NCI-H748 (cell line): ENCODE data around the gene C14orf93.

Experiments
- DNase-seq: peaks from one replicate; lab custom pipeline; 2025; ENCODE audit not compliant: unreplicated experiment; lab: John Stamatoyannopoulos, UW

The C14orf93 gene

DNA sequence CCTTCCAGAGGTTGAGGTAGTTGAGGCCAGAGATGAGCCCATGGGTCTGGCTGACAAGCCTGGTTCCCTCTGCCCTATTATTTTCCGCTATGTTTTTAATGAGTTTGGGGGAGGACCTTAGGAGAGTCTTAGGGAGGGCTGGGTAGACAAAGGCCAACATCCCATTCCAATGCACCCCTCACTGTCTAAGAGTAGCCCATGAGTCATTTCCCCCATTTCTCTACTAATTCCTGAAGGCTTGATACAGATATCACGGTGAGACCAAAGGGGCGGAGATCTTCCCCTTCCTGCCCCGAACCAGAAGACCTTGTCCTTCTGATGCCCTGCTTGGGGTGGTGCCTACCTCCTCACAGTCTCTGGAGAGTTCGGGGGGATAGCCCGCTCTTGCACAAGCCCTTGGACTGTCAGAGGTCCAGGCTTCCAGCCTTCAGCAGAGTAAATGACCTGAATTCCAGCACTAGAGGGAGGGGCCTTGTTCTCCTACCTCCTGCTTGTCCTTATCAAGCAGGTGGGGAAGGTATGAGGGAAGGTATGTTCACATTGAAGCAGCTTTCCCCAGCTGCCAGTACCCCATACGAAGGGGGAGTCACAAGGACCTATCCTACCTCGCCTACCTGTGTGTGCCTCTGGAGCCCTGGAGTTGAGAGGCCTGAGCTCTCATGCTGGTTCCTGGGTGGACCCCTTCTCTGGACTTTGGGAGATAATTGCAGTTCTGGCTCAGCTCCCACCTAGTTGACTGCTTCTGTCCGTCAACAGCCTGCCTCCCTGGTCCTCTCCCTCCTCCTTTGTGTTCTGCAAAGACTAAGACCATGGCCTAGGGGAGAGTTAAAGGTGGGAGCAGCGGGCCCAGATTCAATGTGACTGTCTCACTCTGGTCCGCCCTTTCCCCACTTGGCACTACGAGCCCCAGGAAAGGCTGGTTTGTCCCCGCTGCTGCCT, 35.7 kb upstream of the C14orf93 start:
- no peak for DNase-seq

DNA sequence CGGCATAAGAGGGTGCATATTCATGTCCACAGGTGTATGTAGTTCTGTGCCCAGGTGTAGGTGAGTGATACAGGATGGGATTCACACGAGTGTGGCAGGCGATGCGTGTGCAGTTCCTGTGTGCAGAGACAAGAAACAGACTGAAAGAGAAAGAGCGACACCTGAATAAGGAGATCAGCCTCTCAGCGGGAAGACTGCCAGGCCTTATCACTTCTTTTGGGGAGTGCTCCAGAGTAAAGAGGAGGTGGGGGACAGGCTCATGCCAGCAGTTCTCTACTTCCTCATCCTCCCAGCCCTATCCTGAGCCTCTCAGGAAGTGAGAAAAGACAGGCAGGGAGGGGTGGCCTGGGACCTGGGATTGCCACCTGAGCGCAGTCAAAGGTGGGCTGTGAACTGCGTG, 34.9 kb upstream of the C14orf93 start:
- no peak for DNase-seq

DNA sequence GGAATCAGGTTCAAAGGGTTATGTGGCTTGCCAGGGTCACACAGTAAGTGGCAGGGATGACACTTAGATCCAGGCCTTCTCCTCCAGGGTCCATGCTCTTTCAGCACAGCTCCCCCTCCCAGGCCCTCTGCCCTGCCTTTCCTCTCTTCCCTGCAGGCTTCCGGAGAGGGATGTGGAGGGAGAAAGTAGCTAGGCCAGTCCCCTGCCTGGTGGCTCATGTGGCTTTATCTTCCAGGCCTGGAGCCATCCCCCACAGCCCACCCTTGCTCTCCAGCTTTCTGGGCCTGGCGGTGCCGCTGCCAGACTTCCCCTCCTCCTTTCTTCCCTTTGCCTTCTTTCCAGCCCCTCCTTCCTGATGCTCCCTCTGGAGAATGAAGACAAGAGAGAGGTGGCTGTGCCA, 33.8 kb upstream of the C14orf93 start:
- no peak for DNase-seq

DNA sequence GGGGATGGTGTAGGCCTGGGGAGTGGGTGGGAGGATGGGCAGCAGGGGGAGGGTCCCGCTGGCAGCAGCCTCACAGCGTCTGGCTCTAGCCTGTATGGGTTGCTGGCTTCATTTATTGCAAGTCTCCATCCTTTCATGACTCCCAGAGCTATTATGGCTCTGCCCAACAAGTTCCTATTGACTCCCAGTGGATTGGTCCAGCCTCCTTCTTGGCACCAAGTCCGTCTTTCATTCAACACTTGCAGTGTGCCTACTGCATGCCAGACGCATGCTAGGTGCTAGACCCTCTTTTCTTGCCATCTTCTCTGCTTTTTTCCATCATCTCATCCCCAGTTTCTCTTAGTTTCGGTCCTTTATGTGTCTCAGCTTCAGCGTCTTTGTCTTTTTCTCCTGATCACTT, 33.2 kb upstream of the C14orf93 start:
- no peak for DNase-seq

DNA sequence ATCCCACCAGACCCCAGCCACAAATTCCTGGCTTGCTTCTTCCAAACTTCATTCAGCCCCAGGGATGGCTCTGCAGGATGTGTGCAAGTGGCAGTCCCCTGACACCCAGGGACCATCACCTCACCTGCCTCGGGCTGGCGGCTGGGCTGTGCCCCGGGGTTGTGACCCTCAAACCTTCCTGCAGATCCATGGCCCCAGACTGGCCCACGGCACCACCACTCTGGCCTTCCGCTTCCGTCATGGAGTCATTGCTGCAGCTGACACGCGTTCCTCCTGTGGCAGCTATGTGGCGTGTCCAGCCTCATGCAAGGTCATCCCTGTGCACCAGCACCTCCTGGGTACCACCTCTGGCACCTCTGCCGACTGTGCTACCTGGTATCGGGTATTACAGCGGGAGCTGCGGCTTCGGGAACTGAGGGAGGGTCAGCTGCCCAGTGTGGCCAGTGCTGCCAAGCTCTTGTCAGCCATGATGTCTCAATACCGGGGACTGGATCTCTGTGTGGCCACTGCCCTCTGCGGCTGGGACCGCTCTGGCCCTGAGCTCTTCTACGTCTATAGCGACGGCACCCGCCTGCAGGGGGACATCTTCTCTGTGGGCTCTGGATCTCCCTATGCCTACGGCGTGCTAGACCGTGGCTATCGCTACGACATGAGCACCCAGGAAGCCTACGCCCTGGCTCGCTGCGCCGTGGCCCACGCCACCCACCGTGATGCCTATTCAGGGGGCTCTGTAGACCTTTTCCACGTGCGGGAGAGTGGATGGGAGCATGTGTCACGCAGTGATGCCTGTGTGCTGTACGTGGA, 32.4 kb upstream of the C14orf93 start, which contains the start of gene PSMB11:
PSMB11 (plus strand) TSS at position 51 of the 804 bp plus-strand sequence; CDS start at position 65, 14 bp downstream.
- DNase-seq: no peak

DNA sequence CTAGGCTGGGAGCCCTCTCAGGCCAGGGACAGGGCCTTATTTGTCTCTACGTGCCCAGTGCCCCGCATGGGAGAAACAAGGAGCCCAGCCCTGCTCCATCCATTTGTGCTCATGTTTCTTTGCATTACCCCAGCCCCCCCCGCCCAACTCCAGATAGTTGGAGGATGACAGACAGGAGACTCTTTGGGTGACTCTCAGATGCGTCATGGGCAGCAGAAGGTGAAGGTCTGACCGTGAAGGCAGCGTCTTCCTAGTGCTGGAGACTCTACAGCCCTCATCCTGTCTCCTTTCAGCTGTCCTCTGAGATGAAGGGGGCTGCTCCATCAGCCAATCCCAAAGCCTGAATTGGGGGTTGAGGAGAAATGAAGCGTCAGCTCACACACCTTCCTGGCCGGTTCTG, 31.8 kb upstream of the C14orf93 start:
- no peak for DNase-seq

DNA sequence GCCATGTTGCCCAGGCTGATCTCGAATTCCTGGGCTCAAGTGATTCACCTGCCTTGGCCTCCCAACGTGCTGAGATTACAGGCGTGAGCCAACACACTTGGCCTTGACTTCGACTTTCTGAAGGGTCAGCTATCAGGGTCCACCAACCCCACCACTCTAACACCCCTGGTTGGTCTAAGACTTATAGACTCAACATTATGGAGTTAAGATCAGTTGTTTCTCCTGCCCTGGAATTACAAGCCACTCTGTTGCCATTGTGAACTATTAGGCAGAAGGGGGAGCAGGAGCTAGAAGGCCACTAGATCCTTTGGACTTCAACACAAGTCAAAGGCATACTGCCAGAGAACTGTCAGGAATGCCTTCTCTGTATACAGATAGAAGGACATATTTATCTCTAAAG, 30.2 kb upstream of the C14orf93 start:
- DNase-seq: no peak

DNA sequence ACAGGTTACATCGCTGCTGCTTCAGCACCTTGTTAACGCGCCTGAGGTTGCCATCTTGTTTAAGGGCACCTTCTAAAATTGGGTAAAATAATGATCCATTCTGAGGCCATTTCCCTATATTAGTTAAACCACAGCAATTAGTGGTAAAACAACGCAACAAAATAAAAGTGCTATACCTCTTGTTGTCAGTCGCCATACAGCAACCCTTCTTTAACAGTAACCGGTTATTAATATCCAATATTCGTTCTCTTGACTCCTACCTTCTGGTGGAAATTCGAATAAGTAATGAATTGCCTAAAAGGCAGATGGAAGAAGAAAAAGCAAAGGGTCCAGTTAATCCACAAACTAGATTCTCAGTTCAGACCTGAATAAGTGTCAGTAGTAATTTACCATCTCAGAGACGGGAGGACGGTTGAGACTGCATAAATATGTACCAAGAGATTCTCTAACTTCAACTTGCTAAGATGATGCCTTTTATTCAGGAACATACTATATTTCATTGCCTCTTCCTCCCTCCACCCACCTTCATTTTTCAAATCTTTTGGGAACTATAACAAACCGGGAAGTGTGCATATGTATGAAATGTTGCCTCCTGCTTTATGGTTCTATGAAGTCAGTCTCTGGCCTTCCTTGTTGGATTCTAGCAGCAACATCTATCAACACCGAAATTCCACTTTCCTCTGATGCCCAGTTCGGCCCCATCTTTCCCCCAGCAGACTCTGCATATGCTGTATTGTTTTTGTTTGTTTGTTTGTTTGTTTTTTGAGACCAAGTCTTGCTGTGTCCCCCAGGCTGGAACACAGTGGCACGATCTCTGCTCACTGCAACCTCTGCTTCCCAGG, 25.6 kb upstream of the C14orf93 start:
- no peak for DNase-seq

DNA sequence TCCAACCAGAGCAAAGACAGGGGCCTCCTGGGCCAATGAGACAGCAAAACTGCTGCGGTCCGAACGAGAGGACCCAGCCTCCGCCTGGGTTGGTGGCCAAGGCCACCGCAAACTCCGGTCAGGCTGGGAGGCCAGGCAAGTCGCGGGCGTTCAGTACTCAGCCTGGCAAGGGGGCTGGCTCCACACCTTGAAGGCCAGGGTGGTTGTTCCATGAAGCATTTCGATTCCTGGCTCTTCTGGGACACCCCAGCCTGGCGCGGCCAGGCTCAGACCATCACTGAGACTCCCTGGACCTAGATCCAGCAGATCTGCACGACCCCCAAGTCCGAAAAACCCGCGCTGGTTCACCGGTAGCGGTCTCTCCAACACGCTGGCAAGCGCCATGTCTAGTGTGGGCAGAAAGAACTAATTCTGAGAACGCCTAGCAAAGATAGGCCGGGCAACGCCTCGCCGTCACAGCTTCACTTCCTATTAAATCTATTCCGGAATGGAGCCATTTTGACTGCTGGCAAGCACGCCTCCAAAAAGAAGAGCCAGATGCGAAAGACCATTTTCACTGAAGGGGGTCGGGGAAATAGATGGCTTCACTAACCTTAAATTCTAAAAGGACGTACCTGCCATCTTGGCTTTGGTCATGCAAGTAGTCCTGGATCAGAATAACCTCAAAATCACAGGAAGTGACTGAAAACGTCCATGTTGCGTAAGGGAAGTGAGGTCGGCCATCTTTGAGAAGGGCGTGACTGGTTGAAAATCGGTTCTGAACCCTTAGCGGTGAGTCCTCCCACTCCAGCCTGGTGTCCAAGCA, 24.8 kb upstream of the C14orf93 start, which contains the start of gene PSMB5:
PSMB5 (minus strand) TSS at position 403 of the 805 bp plus-strand sequence; CDS start at position 384, 19 bp downstream.
- no peak for DNase-seq

DNA sequence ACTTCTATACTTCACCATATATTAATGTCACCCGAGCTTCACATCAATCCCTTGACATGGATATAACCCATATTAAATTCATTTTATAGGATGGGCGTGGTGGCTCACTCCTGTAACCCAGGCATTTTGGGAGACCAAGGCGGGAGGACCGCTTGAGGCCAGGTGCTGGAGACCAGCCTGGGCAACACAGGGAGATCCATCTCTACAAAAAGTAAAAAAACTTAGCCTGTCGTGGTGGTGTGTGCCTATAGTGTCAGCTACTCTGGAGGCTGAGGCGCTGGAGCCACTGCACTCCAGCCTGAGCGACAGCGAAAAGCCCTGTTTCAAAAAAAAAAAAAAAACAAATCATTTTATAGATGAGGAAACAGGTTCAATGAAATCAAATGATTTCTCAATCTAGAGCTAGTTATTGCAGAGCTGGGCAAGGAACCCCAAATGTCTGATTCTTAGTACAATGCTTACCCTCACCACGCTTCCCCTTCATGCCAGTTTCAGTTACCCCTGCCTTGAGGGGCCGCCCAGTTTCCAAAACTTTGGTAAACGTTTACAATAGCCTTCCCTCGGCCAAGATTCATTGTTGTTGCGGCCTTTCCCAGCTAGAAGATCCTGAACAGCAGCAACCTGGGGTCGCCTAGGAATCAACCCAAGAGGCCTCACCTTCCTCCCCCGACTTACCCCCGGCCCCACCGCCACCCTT, 24.0 kb upstream of the C14orf93 start:
- DNase-seq: no peak

DNA sequence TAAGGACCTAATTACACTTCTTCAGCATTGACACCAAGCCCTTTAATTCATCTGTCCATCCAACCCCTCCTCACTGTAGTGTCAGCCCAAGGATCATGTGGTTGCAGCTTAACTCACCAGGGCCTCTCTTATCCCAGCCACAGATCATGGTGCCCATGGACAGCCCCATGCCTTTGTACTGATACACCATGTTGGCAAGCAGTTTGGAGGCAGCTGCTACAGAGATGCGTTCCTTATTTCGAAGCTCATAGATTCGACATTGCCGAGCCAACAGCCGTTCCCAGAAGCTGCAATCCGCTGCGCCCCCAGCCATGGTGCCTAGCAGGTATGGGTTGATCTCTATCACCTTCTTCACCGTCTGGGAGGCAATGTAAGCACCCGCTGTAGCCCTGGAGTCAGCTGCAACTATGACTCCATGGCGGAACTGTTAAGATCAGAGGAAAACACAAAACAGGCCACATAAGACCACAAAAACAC, 23.3 kb upstream of the C14orf93 start:
- no peak for DNase-seq

DNA sequence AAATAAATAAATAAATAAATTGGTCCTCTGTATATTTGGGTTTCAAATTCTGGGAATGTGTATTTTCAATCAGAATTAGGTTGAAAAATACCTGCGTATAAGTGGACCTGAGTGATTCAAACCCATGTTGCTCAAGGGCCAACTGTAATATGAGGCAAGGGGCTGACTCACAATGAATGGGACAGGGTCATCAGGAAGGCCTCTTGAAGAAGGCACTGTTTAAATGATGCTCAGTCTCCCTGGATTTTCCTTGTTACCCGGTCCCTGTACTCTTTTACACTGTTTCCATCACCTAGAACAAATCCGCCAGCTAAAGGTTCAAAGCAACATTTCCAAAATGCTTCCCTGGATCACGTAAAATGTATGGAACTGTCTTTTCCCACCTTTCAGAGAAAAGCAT, 21.0 kb upstream of the C14orf93 start:
- no peak for DNase-seq

DNA sequence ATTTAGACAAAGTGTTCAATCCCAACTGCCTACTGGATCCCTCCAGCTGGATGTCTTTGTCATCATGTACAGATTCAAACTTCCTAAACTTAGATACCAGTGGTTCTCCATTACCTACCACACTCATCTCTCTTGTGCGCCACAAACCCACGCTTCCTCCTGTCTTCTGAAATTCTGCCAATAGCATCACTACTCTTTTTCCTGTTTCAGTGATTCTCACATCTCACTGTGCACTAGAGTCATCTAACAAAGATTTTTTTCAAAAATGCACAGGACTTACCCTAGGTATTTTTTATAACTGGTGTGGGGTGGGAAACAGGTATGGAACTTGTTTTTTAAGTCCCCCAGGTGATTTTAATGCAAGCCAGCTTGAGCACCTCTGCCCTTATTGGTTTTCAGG, 18.9 kb upstream of the C14orf93 start:
- DNase-seq: no peak

DNA sequence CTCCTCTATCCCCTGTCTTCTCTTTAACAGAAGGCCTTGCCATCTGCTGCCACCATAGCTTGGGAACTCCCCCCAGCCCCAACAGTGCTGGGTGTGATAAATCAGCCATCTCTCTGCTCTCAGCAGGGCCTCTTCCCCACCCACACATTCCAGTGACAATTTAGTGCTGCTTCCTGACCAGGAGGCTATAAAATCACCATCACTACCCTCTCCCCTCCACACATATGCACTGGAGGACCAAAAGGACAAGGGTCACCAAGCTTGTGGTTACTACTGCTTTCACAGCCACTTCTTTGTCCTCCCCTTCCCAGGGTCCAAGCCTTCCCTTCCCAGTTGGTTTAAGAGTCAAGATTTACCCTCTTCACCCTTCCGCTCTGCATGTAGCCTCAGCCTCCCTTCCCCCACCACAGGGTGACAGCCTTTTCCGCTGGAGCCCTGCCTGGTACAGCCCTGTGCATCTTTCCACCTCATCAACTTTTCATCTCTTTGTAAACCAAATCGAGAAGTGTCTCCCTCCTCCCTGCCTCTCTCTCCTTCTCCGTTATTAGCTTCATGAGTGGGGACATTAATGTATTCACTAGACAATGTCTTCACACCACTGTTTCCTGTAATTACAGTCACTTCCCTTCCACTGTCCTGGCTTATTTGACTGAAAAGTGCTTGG, 15.3 kb upstream of the C14orf93 start:
- no peak for DNase-seq

DNA sequence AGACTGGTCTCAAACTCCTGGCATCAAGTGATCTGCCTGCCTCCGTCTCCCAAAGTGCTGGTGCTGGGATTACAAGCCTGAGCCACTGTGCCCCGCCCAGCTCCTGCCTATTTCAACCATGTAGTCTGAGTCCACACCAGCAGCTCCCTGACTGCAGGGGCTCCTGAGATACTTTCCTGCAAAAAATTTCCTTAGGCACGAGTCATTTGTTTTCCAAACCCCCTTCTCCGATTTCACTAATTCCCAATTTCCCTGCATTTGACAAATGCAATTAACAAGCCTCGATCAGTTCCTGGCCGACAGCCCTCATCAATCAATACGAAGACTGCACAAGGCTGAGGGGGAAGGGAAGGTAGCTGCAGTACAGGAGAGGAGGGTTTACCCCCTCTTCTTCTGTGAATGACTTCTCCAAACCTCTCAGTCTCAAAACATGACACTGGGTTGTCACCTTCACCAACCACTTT, 14.7 kb upstream of the C14orf93 start:
- no peak for DNase-seq

DNA sequence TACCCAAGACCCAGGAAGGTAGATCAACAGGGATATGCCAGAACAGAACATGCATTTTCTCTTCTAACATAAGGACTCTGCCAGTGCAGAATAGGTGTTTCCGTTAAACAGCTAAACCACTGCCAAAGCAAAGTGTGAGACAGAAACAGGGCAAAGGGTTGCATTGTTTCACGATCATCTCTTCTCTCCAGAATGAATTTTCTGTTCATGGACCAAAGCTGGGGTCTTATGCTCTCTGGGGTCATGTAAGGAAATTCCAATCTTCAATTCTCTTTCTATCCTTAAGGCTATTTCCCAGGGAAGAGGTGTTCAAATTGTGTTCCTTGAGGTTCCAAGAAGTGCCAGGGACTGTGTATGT, 13.8 kb upstream of the C14orf93 start:
- no peak for DNase-seq

DNA sequence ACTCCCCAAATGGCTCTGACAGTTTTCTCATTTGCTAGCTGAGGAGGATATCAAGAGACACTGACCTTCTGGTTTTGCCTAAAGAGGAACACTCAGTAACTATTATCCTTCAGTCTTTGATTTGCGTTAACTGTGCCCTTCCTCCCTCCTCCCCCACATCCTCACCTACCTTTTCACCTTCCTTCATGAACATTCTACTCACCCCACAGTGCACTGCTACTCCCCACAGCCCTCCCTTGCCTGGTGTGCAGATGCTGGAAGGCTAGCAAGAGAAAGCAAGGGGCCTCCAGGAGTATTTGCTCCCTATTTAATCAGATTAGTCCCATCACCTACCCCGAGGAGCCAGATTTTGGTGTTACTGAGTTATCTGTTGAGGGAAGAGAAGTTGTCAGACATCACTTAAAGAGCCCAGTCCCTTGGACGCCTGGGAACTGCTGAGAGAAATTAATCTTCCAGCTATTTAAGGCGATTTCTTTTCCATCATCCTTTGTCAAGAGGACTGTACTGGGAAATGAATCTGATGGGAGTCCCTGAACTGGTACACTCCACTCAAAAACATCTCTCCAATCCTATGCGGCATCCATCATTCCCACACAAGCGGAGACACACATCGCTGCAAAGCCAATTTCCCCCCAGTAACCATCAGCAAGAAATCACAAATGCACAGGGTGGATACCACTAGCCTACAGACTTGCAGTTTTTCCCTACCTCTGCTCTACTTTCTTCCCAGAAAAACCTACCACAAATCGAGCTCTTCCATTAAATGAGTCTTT, 13.3 kb upstream of the C14orf93 start:
- DNase-seq: no peak

DNA sequence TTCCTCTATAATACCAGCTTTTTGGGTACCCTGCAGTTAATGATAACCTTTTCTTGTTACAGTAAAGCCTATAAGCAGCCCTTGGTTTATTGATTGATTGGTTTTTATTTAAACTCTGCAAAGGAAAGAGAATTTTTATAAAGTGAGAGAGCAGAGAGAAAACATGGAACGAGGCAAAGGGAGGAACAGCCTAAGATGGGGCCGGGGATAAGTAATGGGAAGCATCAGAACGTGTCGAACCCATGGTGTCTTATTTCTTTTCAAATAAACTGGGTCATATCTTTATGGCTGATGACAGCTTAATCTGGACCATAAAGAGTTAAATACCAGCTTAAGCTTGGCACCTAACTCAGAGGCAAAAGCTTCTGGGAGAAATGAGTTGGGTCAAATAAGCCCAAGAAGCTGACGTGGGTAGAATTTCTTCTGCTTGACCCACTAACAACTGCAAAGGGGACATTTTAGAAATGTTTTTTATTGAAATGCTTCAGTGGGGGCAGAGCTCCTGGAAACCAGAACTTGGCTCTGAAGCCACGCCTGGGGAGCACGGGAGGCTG, 12.0 kb upstream of the C14orf93 start:
- DNase-seq: no peak
